ENCODE measurements around the gene ALDH4A1. TPM values are rescaled to one million over a fixed set of nuclear protein-coding genes. Genes with fewer than 3 reads are reported as not detected.

ALDH4A1 gene
- total RNA-seq, 4 donors from 2014 or later, result 22.2 to 96.8 (median 67.3) TPM

GRCh38 chr1:18881164-18881563 is 21.2 kb downstream of the ALDH4A1 start:
- ATAC-seq (ENCODE audit: low FRiP score) (no peak), DNase-seq (ENCODE audit: low spot score) (no peak)
- no peak for TF ChIP-seq CTCF (IDR thresholded peaks at IDR 0.05)

- DNase-seq (ENCODE audit: low spot score) (no peak), ATAC-seq (ENCODE audit: low FRiP score) (no peak)
- no peak for TF ChIP-seq CTCF (IDR thresholded peaks at IDR 0.05)
Observed at GRCh38 chr1:18880585-18880984, 21.8 kb downstream of the ALDH4A1 start.

GRCh38 chr1:18879791-18880309 is 22.5 kb downstream of the ALDH4A1 start:
- TF ChIP-seq CTCF (IDR thresholded peaks at IDR 0.05), result no peak
- no peak for ATAC-seq (ENCODE audit: low FRiP score)
- DNase-seq (ENCODE audit: low spot score), result no peak

GRCh38 chr1:18879215-18879790 is 23.1 kb downstream of the ALDH4A1 start:
- TF ChIP-seq CTCF (IDR thresholded peaks at IDR 0.05), result no peak
- ATAC-seq (ENCODE audit: low FRiP score) (no peak), DNase-seq (ENCODE audit: low spot score) (no peak)

GRCh38 chr1:18878538-18879214 is 23.7 kb downstream of the ALDH4A1 start:
- DNase-seq (ENCODE audit: low spot score) (no peak), ATAC-seq (ENCODE audit: low FRiP score) (no peak)
- no peak for TF ChIP-seq CTCF (IDR thresholded peaks at IDR 0.05)

- no peak for TF ChIP-seq CTCF (IDR thresholded peaks at IDR 0.05)
- ATAC-seq (ENCODE audit: low FRiP score) (no peak), DNase-seq (ENCODE audit: low spot score) (no peak)
Observed at GRCh38 chr1:18877282-18877681, 25.1 kb downstream of the ALDH4A1 start.

- no peak for ATAC-seq (ENCODE audit: low FRiP score)
- no peak for TF ChIP-seq CTCF (IDR thresholded peaks at IDR 0.05)
- DNase-seq (ENCODE audit: low spot score), result no peak
Observed at GRCh38 chr1:18876210-18876609, 26.1 kb downstream of the ALDH4A1 start.
